Measurements from ENCODE around the gene SHROOM3. TPM values are rescaled to one million over a fixed set of nuclear protein-coding genes. Genes with fewer than 3 reads are reported as not detected.

The SHROOM3 gene
- total RNA-seq, 1 donor from 2014 or later = 0.51 TPM

DNA sequence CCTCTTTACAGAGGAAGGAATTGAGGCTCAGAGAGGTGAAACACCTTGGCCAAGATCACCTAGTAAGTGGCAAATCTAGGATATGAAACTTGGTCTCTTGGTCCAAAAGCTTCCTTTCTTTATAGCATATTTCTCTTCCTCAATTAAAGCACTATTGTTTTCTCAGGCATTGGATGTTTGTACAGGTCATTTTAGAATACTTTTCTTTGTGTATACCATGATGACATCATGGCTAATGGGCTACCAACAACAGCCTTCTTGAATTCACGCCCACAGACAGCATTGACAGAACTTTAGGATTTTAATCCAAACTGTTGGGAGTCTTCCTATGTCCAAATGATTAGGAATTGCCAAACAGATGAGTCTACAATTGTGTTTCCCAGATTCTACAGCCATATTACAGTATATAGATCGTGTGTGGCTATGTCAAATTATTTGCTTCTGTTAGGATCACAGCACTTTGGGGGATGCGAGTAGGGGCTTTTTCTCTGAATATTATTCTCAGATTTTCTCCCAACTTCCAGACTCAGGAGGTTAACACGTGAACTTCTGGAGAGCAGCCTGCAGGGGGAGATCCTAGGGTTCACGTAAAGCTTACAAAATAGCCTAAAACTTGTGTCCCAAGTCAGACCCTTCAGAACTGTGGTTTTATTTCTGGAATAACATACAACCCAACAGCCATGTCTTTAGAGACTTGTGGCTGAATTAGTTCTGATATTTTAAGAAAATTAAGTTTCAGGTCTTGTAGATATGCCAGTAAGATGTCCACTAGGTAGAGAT lies 191.8 kb downstream of the SHROOM3 start:
- DNase-seq = peak; percentile 48

GRCh38 chr4:76628251-76628650 lies 193.2 kb downstream of the SHROOM3 start:
- DNase-seq = no peak

DNA sequence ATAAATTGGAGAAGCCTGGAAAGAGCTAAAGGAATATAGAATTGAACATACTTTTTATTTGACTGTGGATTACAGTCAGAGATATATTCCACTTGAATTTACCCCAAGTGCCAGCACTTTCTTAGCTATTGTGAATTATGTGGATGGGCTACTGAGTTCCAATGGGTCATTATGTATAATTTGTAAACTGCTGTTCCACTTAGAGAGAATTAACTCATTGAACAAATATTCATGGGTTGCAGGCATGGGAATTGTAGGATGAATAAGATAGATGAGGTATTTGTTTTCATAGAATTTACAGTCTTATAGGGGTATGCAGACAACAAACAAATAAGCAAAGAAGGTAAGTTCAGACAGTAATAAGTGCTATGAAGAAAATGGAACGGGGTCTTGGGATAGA lies 195.7 kb downstream of the SHROOM3 start:
- no peak for DNase-seq

DNA sequence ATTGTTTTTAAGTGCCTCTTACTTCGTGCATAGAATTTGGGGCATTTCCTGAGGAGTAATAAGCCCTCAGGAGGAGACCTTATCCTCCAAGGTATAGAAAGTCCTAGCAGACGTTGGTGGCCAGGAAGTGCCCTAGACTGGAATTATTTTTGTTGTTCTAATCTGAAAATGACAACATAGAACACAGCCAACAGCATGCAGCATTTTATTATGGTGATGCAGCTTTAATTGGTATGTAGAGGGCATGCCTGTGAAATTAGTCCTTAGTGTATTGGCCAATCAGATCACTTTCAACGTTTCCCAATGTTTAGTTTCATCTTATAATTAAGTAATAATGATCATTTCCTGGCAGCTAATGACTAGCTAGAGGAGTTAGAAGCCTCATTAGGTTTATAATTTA lies 199.2 kb downstream of the SHROOM3 start:
- DNase-seq = no peak

- no peak for DNase-seq
Measured at GRCh38 chr4:76637712-76638361, 202.8 kb downstream of the SHROOM3 start.

- peak; percentile 61 for DNase-seq
Measured at GRCh38 chr4:76639288-76639687, 204.3 kb downstream of the SHROOM3 start.

- DNase-seq = no peak
Measured at GRCh38 chr4:76640353-76640910, 205.4 kb downstream of the SHROOM3 start.

DNA sequence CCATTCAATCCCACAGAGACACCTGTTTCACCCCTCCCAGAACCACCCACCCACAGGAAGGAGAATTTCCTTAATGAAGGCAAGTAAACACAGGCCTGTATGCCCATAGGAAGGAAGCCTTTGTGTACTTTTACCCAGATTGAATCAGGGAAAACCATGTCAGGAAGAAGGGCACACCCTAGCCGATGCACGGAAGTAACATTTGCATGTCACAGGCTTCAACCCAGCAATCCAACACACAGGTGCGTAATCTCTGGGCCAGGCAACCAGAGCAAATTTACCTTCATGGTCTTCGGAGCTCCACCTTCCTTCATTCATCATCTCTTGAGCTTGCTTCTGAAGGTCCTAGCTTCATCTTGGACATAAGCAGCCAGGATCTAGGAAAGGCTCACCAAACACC lies 206.3 kb downstream of the SHROOM3 start:
- no peak for DNase-seq

GRCh38 chr4:76641758-76642157 lies 206.7 kb downstream of the SHROOM3 start:
- DNase-seq = no peak

DNA sequence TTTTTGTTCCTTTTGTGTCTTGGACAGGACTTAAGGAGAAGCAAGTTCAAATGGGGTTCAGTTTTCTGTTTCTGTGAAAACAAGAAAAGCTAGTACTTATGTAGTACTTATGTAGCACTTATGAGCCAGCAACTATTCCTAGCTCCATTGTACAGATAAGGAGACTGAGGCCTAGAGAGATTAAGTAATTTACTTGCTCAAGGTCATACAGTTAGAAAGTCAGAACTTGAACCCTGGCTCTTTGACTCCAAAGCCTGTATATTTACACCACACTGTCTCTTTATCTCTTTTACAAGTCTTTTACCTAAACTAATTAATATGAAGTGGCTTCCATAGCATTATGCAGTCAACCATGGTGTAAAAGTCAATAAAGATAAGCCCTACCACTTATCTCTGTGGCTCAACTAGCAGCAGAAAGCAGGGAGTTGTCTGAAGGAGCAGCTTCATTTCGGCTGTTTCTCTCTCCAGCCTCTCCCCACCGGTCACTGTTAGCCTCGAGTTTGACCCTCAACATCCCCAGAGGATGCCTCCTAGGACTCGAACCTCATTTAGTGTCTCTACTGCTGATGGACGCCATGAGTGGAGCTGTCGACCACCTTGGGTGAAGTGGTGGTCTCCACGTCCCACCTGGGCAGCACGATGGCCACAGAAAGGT lies 209.9 kb downstream of the SHROOM3 start:
- no peak for DNase-seq

DNA sequence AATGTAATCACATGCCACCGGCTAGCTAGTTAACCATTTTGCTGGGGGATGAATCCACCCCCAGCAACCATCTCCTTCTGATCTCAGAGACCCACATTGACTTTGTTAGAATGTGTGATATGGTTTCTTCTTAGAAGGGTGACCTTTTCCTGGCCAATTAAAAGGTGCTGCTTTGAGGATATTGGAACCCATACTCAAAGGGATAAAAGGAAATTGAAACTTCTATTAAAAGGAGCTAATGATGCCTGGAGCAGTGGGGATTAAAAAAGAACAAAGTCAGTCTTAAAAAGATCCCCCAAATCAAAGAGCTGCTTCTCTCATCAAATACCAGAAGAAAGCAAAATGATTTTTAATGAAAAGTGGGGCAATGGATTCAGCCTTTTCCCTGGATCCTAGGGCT lies 214.1 kb downstream of the SHROOM3 start:
- no peak for DNase-seq

GRCh38 chr4:76651616-76652015 lies 216.6 kb downstream of the SHROOM3 start:
- no peak for DNase-seq

- DNase-seq = no peak
Measured at GRCh38 chr4:76652389-76652788, 217.4 kb downstream of the SHROOM3 start.

- DNase-seq = no peak
Measured at GRCh38 chr4:76654084-76654483, 219.1 kb downstream of the SHROOM3 start.

DNA sequence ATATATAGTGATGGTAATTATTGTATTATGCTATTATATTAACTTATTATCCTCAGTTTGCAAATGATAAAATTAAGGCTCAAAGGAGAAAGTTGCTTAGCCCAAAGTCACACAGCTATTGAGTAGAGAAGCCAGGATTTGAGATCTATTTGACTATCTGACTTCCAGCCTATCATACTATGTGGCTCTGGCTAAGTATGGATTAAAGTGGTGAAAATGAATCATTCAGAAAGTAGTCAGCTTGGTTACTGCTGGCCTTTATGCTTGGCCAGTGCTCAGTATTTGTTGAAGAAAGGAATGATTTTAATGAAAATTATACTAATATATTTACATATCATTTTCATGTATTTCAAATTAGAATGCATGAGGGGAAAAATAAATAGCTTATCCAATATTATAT lies 219.8 kb downstream of the SHROOM3 start:
- DNase-seq = no peak

- DNase-seq = no peak
Measured at GRCh38 chr4:76655566-76656479, 220.8 kb downstream of the SHROOM3 start.

DNA sequence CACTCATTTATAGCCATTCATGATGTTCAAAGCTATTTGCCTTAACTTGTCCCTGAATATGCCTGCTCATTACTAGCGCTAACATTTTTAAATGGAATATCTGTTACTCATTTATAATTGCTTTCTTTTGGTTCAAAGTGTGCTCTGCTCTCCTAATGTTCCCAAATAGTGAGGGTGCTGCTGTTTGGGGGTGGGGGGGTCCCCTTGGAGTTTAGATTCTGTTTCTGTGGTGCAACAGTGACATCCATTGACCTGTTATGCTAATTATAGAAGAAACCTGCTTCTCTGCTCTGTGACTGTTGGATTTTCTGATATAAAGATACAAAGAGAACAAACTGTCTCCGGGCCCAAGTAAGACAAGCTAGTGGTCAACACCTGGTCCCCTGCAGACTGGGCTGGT lies 222.4 kb downstream of the SHROOM3 start:
- no peak for DNase-seq

GRCh38 chr4:76658231-76659102 lies 223.4 kb downstream of the SHROOM3 start:
- peak; percentile 62 for DNase-seq

DNA sequence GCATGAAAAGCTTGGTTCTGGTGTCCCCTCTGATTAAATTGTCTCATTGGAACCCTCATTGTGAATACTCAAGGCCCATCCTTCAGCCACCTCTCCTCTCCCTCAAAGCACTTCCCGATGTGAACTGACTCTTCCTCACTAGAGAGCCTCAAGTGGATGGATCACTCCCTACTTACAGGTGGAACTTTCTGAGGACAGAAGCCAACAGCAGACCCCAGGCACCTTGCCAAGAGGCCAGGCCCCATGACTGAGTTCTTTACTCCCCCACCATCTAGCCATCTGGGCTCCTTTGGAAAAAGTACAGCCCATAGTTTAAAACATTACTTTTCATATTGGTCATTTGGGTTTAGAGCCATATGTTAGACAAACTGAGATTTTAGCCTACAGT lies 224.1 kb downstream of the SHROOM3 start:
- DNase-seq = no peak

DNA sequence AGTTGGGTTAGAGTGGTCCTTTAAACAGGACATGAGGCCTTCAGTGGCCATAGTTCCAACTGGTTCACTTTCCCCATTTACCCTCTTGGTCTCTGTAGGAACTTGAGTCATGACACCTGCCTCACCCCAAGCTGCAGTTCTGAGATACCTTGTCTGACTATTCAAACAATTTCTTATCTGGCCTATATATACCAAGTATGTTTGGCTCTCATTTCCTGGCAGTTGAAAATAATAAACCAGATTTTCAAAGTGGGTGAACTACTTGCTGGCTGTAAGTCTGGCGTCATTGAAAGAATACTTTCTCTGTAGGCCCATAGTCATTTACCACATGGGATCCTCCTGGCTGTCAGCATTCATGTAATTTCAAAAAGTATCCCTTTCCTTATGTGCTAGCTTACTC lies 228.8 kb downstream of the SHROOM3 start:
- DNase-seq = no peak

- no peak for DNase-seq
Measured at GRCh38 chr4:76665153-76665552, 230.1 kb downstream of the SHROOM3 start.
